Stimulated activated CD8-positive, alpha-beta memory T cell treated with anti-CD3 and anti-CD28 coated beads, Interleukin-15, amount 100 ng/mL, for 4 hours (primary cell): Measurements from ENCODE around the gene PSMA8.
A peak's percentile ranks its signal among the peaks of the same experiment; 100 is the strongest.
"Not testable (repeated sequence)": the region's sequence is repeated elsewhere in the genome, so short reads cannot be mapped to it uniquely, and the experiment has no call there.

Experiments
- DNase-seq, 2 donors: peaks; one replicate each; pipeline ENCODE4 v3.0.0-alpha.2; 2020; ENCODE audit warnings: low read depth in 2 of 2

The PSMA8 gene

GRCh38 chr18:26175481-26175880, 41.8 kb downstream of the PSMA8 start:
- no peak for DNase-seq

GRCh38 chr18:26176134-26176533, 42.5 kb downstream of the PSMA8 start:
- DNase-seq, result no peak

- no peak for DNase-seq
Observed at GRCh38 chr18:26181343-26181826, 47.7 kb downstream of the PSMA8 start.

GRCh38 chr18:26183395-26184112, 49.9 kb downstream of the PSMA8 start:
- DNase-seq, result no peak

- no peak for DNase-seq
Observed at GRCh38 chr18:26185267-26185666, 51.6 kb downstream of the PSMA8 start.

- peak; percentile 9 to 13 for DNase-seq
Observed at GRCh38 chr18:26190506-26190905, 56.8 kb downstream of the PSMA8 start.

- DNase-seq, result no peak
Observed at GRCh38 chr18:26192233-26192632, 58.6 kb downstream of the PSMA8 start.

GRCh38 chr18:26196605-26197004, 62.9 kb downstream of the PSMA8 start:
- no peak for DNase-seq

- DNase-seq, result not testable (repeated sequence)
Observed at GRCh38 chr18:26202001-26202400, 68.3 kb downstream of the PSMA8 start.

- DNase-seq, result no peak
Observed at GRCh38 chr18:26205318-26205717, 71.6 kb downstream of the PSMA8 start.

- no peak for DNase-seq
Observed at GRCh38 chr18:26206488-26206887, 72.8 kb downstream of the PSMA8 start.

GRCh38 chr18:26207937-26208336, 74.3 kb downstream of the PSMA8 start:
- DNase-seq, result no peak

- no peak for DNase-seq
Observed at GRCh38 chr18:26208977-26209376, 75.3 kb downstream of the PSMA8 start.

- DNase-seq, result no peak
Observed at GRCh38 chr18:26210147-26210546, 76.5 kb downstream of the PSMA8 start.

- DNase-seq, result no peak
Observed at GRCh38 chr18:26215247-26215970, 81.7 kb downstream of the PSMA8 start.

- DNase-seq, result no peak
Observed at GRCh38 chr18:26225022-26225693, 91.5 kb downstream of the PSMA8 start.

- no peak for DNase-seq
Observed at GRCh38 chr18:26225915-26226228, 92.2 kb downstream of the PSMA8 start.

GRCh38 chr18:26226229-26227050, 92.8 kb downstream of the PSMA8 start, which contains the start of gene TAF4B:
Gene TAF4B (plus strand): TSS chr18:26226445. CDS start chr18:26226934, 489 bp downstream.
- peak; percentile 88 to 90 for DNase-seq

GRCh38 chr18:26227051-26227670, 93.5 kb downstream of the PSMA8 start:
- DNase-seq, result no peak

GRCh38 chr18:26228562-26229260, 95.0 kb downstream of the PSMA8 start:
- no peak for DNase-seq

- no peak for DNase-seq
Observed at GRCh38 chr18:26230497-26230896, 96.8 kb downstream of the PSMA8 start.
